Neural cell (in vitro differentiated cells): Measurements from ENCODE around the gene ZFR2. TPM values are rescaled to one million over a fixed set of nuclear protein-coding genes. Genes with fewer than 3 reads are reported as not detected.

Experiments used
- H2AFZ ChIP-seq: fragments of 200-600, 300-800 bp; sonication (generic), shearing (Covaris generic); 2 replicates; pipeline ENCODE4 v1.6.0; 2014; ENCODE audit warnings: low read depth, mild to moderate bottlenecking, antibody characterized with exemption, low read length, moderate library complexity
- H3F3A ChIP-seq: fragments of 200-600 bp; shearing (Covaris generic); 2 replicates; pipeline ENCODE4 v1.6.1; 2016; ENCODE audit warnings: mild to moderate bottlenecking, moderate library complexity, mixed read lengths, antibody characterized with exemption, low read length; ENCODE audit not compliant: insufficient read depth, poor library complexity, severe bottlenecking
- H3K27ac ChIP-seq: fragments of 200-600, 300-800 bp; sonication (generic), shearing (Covaris generic); 2 replicates; pipeline ENCODE4 v1.5.1; 2014; ENCODE audit warnings: mild to moderate bottlenecking, low read length, moderate library complexity
- H3K27me3 ChIP-seq: fragments of 300-800, 200-600 bp; sonication (generic), shearing (Covaris generic); 2 replicates; pipeline ENCODE4 v1.6.0; 2014; ENCODE audit warnings: mild to moderate bottlenecking, low read depth, low read length, moderate library complexity; ENCODE audit not compliant: insufficient read depth
- H3K36me3 ChIP-seq: fragments of 300-800, 200-600 bp; sonication (generic), shearing (Covaris generic); 2 replicates; pipeline ENCODE4 v1.5.1; 2014; ENCODE audit warnings: mild to moderate bottlenecking, antibody characterized with exemption, low read length, moderate library complexity; ENCODE audit not compliant: insufficient read depth
- H3K4me2 ChIP-seq: fragments of 300-800, 200-600 bp; sonication (generic), shearing (Covaris generic); 2 replicates; pipeline ENCODE4 v1.6.0; 2014; ENCODE audit warnings: mild to moderate bottlenecking, low read length
- H3K4me3 ChIP-seq: fragments of 300-800, 200-600 bp; sonication (generic), shearing (Covaris generic); 2 replicates; pipeline ENCODE4 v1.5.1; 2014; ENCODE audit warnings: mild to moderate bottlenecking, low read length, moderate library complexity
- H3K79me2 ChIP-seq: fragments of 200-600 bp; shearing (Covaris generic); replicated peaks from 2 replicates; pipeline ENCODE4 v1.6.0; 2014; ENCODE audit warnings: mild to moderate bottlenecking, low read length, moderate library complexity; ENCODE audit not compliant: insufficient read depth
- H3K9ac ChIP-seq: fragments of 300-800, 200-600 bp; sonication (generic), shearing (Covaris generic); 2 replicates; pipeline ENCODE4 v1.6.1; 2016; ENCODE audit warnings: mild to moderate bottlenecking, low read length, mixed read lengths
- H3K9me2 ChIP-seq: fragments of 200-600 bp; shearing (Covaris generic); 2 replicates; pipeline ENCODE4 v1.6.1; 2016; ENCODE audit warnings: mild to moderate bottlenecking, low read length, mixed read lengths; ENCODE audit not compliant: insufficient read depth
- H3K9me3 ChIP-seq: fragments of 200-600, 300-800 bp; sonication (generic), shearing (Covaris generic); 2 replicates; pipeline ENCODE4 v1.6.1; 2016; ENCODE audit warnings: mild to moderate bottlenecking, mixed run types, low read length, moderate library complexity, mixed read lengths
- H4K20me1 ChIP-seq: fragments of 200-600 bp; shearing (Covaris generic); 2 replicates; pipeline ENCODE4 v1.6.1; 2016; ENCODE audit warnings: mild to moderate bottlenecking, mixed run types; ENCODE audit not compliant: insufficient read depth
- CTCF ChIP-seq: fragments of 450-650 bp; IDR thresholded peaks from 2 replicates; pipeline ENCODE4 v1.5.1; 2014; ENCODE audit warnings: antibody characterized with exemption, mild to moderate bottlenecking, moderate library complexity; ENCODE audit not compliant: poor library complexity, severe bottlenecking
- EP300 ChIP-seq: fragments of 450-650 bp; conservative IDR thresholded peaks from 2 replicates; pipeline ENCODE4 v1.6.1; 2014; ENCODE audit warnings: antibody characterized with exemption, mild to moderate bottlenecking, moderate library complexity; ENCODE audit not compliant: poor library complexity, severe bottlenecking
- EZH2 ChIP-seq: fragments of 200-600, 300-800 bp; shearing (Covaris generic), sonication (generic); IDR thresholded peaks from 2 replicates; pipeline ENCODE4 v1.6.1; 2014; ENCODE audit warnings: antibody characterized with exemption, low read length, borderline replicate concordance, mild to moderate bottlenecking; ENCODE audit not compliant: insufficient read depth, poor library complexity, severe bottlenecking
- MXI1 ChIP-seq: fragments of 450-650 bp; conservative IDR thresholded peaks from 2 replicates; pipeline ENCODE4 v1.6.1; 2014; ENCODE audit warnings: antibody characterized with exemption, mild to moderate bottlenecking; ENCODE audit not compliant: poor library complexity, severe bottlenecking
- POLR2AphosphoS5 ChIP-seq: IDR thresholded peaks from 2 replicates; pipeline ENCODE4 v1.6.1; 2012
- RAD21 ChIP-seq: fragments of 450-650 bp; conservative IDR thresholded peaks from 2 replicates; pipeline ENCODE4 v1.6.1; 2014; ENCODE audit warnings: antibody characterized with exemption, mild to moderate bottlenecking, moderate library complexity
- REST ChIP-seq: IDR thresholded peaks from 2 replicates; pipeline ENCODE4 v1.6.1; 2012; ENCODE audit warnings: borderline replicate concordance
- SMC3 ChIP-seq: fragments of 450-650 bp; conservative IDR thresholded peaks from 2 replicates; pipeline ENCODE4 v1.6.1; 2014; ENCODE audit warnings: antibody characterized with exemption, mild to moderate bottlenecking, moderate library complexity; ENCODE audit not compliant: poor library complexity
- TAF1 ChIP-seq: IDR thresholded peaks from 2 replicates; pipeline ENCODE4 v1.6.1; 2012; ENCODE audit warnings: low read depth
- polyA plus RNA-seq: library from polyadenylated mRNA; depleted of rRNA; stranded (reverse); fragments of >200 nt; gene quantifications from 2 replicates; pipeline ENCODE4 v1.2.3, GENCODE V29; 2014

Gene ZFR2
- polyA plus RNA-seq, 1 donor from 2014 or later, result 9.0 TPM

GRCh38 chr19:3803986-3804385, 64.9 kb downstream of the ZFR2 start:
- no peak overlapping the region for H3K9ac ChIP-seq
- no peak overlapping the region for H3K4me3 ChIP-seq
- H3K36me3 ChIP-seq, result no peaks in the 10 kb centered on the region
- no peaks in the 10 kb centered on the region for H3K9me3 ChIP-seq
- no peak overlapping the region for H3K27ac ChIP-seq
- peaks cover 7% of the 10 kb centered on the region for H3K27me3 ChIP-seq
- no peak overlapping the region for H2AFZ ChIP-seq
- no peaks in the 10 kb centered on the region for H4K20me1 ChIP-seq
- H3K79me2 ChIP-seq, result no peaks in the 10 kb centered on the region
- TF ChIP-seq TAF1 (no peak), MXI1 (no peak), REST (no peak), EZH2 (no peak), EP300 (no peak), SMC3 (no peak), CTCF (no peak), RAD21 (no peak), POLR2AphosphoS5 (no peak)
- no peak overlapping the region for H3K4me2 ChIP-seq
- H3F3A ChIP-seq, result no peaks in the 10 kb centered on the region
- no peaks in the 10 kb centered on the region for H3K9me2 ChIP-seq

GRCh38 chr19:3803114-3803888, 65.5 kb downstream of the ZFR2 start:
- H3K9me3 ChIP-seq, result no peaks in the 10 kb centered on the region
- H3F3A ChIP-seq, result no peaks in the 10 kb centered on the region
- no peak overlapping the region for H3K4me2 ChIP-seq
- no peak overlapping the region for H3K4me3 ChIP-seq
- no peak overlapping the region for H3K27ac ChIP-seq
- no peaks in the 10 kb centered on the region for H3K79me2 ChIP-seq
- H3K9me2 ChIP-seq, result no peaks in the 10 kb centered on the region
- peaks cover 7% of the 10 kb centered on the region for H3K27me3 ChIP-seq
- H4K20me1 ChIP-seq, result no peaks in the 10 kb centered on the region
- H3K9ac ChIP-seq, result no peak overlapping the region
- TF ChIP-seq RAD21, result no peak
- no peak for TF ChIP-seq TAF1
- TF ChIP-seq CTCF, result no peak
- TF ChIP-seq SMC3, result no peak
- TF ChIP-seq EZH2, result no peak
- TF ChIP-seq REST, result no peak
- no peak for TF ChIP-seq POLR2AphosphoS5
- no peak for TF ChIP-seq MXI1
- TF ChIP-seq EP300, result no peak
- no peaks in the 10 kb centered on the region for H3K36me3 ChIP-seq
- no peak overlapping the region for H2AFZ ChIP-seq
